IMR-90 (cell line): ENCODE results near the gene TBX1. TPM values are rescaled to one million over a fixed set of nuclear protein-coding genes. Genes with fewer than 3 reads are reported as not detected.

Experiments used
- ATAC-seq: fragments of 200-7000 bp; cut with Tn5 transposase; 2 replicates; pipeline ENCODE4 v1.9.1; 2020; ENCODE audit warnings: low read depth, mild to moderate bottlenecking, moderate library complexity
- BruUV-seq: library from RNA; stranded (reverse); fragments of 400-500 nt; replicated peaks from 2 replicates; lab custom pipeline; 2021; lab: Mats Ljungman, UMichigan
- CTCF ChIA-PET: fragments of 300-600 bp; formaldehyde crosslinking; extraction: SDS; loops from one replicate; lab custom pipeline; 2021; ENCODE audit warnings: antibody characterized with exemption; lab: Yijun Ruan, JAX
- POLR2A ChIA-PET: fragments of 300-600 bp; sonication (Branson Sonifier 250); formaldehyde crosslinking; loops from one replicate; lab custom pipeline; 2022; ENCODE audit warnings: antibody characterized with exemption; ENCODE audit not compliant: unreplicated experiment; lab: Charles Lee
- DNase-seq: peaks from one replicate; pipeline ENCODE4 v3.0.0; 2013
- H2AFZ ChIP-seq: replicated peaks from 2 replicates; pipeline ENCODE3; 2013; ENCODE audit warnings: low read length, mild to moderate bottlenecking; ENCODE audit not compliant: poor library complexity
- H2AK5ac ChIP-seq: 2 replicates; pipeline ENCODE4 v1.6.1; 2013; ENCODE audit warnings: low read depth, low read length, inconsistent platforms
- H2AK9ac ChIP-seq: replicated peaks from 2 replicates; pipeline ENCODE3; 2013; ENCODE audit warnings: mild to moderate bottlenecking, low read depth, low read length, moderate library complexity; ENCODE audit not compliant: poor library complexity
- H2BK120ac ChIP-seq: 2 replicates; pipeline ENCODE4 v1.6.1; 2013; ENCODE audit warnings: low read depth, low read length, inconsistent platforms
- H2BK15ac ChIP-seq: 3 replicates; pipeline ENCODE4 v1.6.1; 2013; ENCODE audit warnings: low read depth, low read length, inconsistent platforms
- H2BK20ac ChIP-seq: 2 replicates; pipeline ENCODE4 v1.6.1; 2013; ENCODE audit warnings: low read depth, mild to moderate bottlenecking, inconsistent platforms, low read length, moderate library complexity
- H2BK5ac ChIP-seq: 2 replicates; pipeline ENCODE4 v1.6.1; 2013; ENCODE audit warnings: mild to moderate bottlenecking, low read depth, low read length, inconsistent platforms; ENCODE audit not compliant: poor library complexity, severe bottlenecking
- H3K14ac ChIP-seq: replicated peaks from 2 replicates; pipeline ENCODE4 v1.6.1; 2013; ENCODE audit warnings: low read depth, low read length, inconsistent platforms
- H3K18ac ChIP-seq: 2 replicates; pipeline ENCODE4 v1.6.1; 2013; ENCODE audit warnings: low read depth, low read length, control low read depth
- H3K23ac ChIP-seq: 2 replicates; pipeline ENCODE4 v1.6.1; 2013; ENCODE audit warnings: low read depth, low read length, inconsistent platforms
- H3K27ac ChIP-seq: 2 replicates; pipeline ENCODE4 v1.5.1; 2013; ENCODE audit warnings: mild to moderate bottlenecking, control low read depth, low read length; ENCODE audit not compliant: insufficient read depth
- H3K27me3 ChIP-seq: 2 replicates; pipeline ENCODE4 v1.6.1; 2013; ENCODE audit warnings: low read length; ENCODE audit not compliant: control insufficient read depth, insufficient read depth
- H3K36me3 ChIP-seq: 2 replicates; pipeline ENCODE4 v1.6.1; 2013; ENCODE audit warnings: low read length, mixed read lengths; ENCODE audit not compliant: control insufficient read depth, insufficient read depth
- H3K4ac ChIP-seq: 2 replicates; pipeline ENCODE4 v1.6.1; 2013; ENCODE audit warnings: low read depth, low read length, inconsistent platforms
- H3K4me1 ChIP-seq: 2 replicates; pipeline ENCODE4 v1.6.1; 2013; ENCODE audit warnings: low read length, mixed read lengths; ENCODE audit not compliant: control insufficient read depth, insufficient read depth
- H3K4me2 ChIP-seq: 2 replicates; pipeline ENCODE4 v1.6.1; 2013; ENCODE audit warnings: low read depth, mild to moderate bottlenecking, control low read depth, low read length, moderate library complexity
- H3K4me3 ChIP-seq: 2 replicates; pipeline ENCODE4 v1.5.1; 2013; ENCODE audit warnings: low read depth, mild to moderate bottlenecking, control low read depth, low read length, moderate library complexity; ENCODE audit not compliant: insufficient read depth
- H3K56ac ChIP-seq: 2 replicates; pipeline ENCODE4 v1.6.1; 2013; ENCODE audit warnings: low read length, inconsistent platforms; ENCODE audit not compliant: insufficient read depth; ENCODE audit errors: extremely low read depth
- H3K79me1 ChIP-seq, 2 experiments: 2 replicates each; pipeline ENCODE4 v1.6.1; 2013; ENCODE audit warnings: low read length in 2 of 2, inconsistent platforms in 1 of 2, low read depth in 1 of 2
- H3K9ac ChIP-seq: 2 replicates; pipeline ENCODE4 v1.6.1; 2013; ENCODE audit warnings: low read depth, low read length, control low read depth
- H3K9me1 ChIP-seq: 2 replicates; pipeline ENCODE4 v1.6.1; 2013; ENCODE audit warnings: low read length, inconsistent platforms; ENCODE audit not compliant: insufficient read depth
- H3K9me3 ChIP-seq: 2 replicates; pipeline ENCODE4 v1.6.1; 2013; ENCODE audit warnings: low read length; ENCODE audit not compliant: control insufficient read depth, insufficient read depth
- H4K20me1 ChIP-seq: 2 replicates; pipeline ENCODE4 v1.6.1; 2013; ENCODE audit warnings: low read length, inconsistent platforms; ENCODE audit not compliant: insufficient read depth
- H4K5ac ChIP-seq: 2 replicates; pipeline ENCODE4 v1.6.1; 2013; ENCODE audit warnings: mild to moderate bottlenecking, low read depth, low read length, control low read depth
- H4K8ac ChIP-seq, 2 experiments: 2 replicates each; pipeline ENCODE4 v1.6.1; 2013; ENCODE audit warnings: low read depth in 2 of 2, low read length in 2 of 2, control low read depth in 1 of 2, inconsistent platforms in 1 of 2
- H4K91ac ChIP-seq: 2 replicates; pipeline ENCODE4 v1.6.1; 2013; ENCODE audit warnings: low read depth, low read length, inconsistent platforms; ENCODE audit not compliant: insufficient read depth
- CEBPB ChIP-seq: IDR thresholded peaks from 2 replicates; pipeline ENCODE4 v1.6.1; 2012; ENCODE audit warnings: low read depth, low read length, improper control_type of control experiment
- CHD1 ChIP-seq: IDR thresholded peaks from 2 replicates; pipeline ENCODE4 v1.6.1; 2012; ENCODE audit warnings: low read depth, low read length, improper control_type of control experiment
- MAZ ChIP-seq: IDR thresholded peaks from 2 replicates; pipeline ENCODE4 v1.6.1; 2012; ENCODE audit warnings: low read depth, mild to moderate bottlenecking, low read length, improper control_type of control experiment, moderate library complexity, borderline replicate concordance
- POLR2A ChIP-seq: IDR thresholded peaks from 2 replicates; pipeline ENCODE4 v1.6.1; 2012; ENCODE audit warnings: mild to moderate bottlenecking, low read depth, low read length
- SMC3 ChIP-seq: fragments of 150-350 bp; IDR thresholded peaks from 2 replicates; pipeline ENCODE4 v1.6.1; 2016; ENCODE audit warnings: low read depth, mild to moderate bottlenecking, antibody characterized with exemption, low read length, moderate library complexity
- WGBS, 2 experiments: methylation state at CpG; one replicate each; pipeline versions ENCODE4 v1.1.5 to v1.1.7; 2013; ENCODE audit warnings: missing lambda C conversion rate in 2 of 2; ENCODE audit not compliant: insufficient read length in 1 of 2; ENCODE audit errors: extremely low coverage in 2 of 2; 5-methylcytosine and 5-hydroxymethylcytosine counted together
- dilution Hi-C: fragments of 300-500 bp; cut with HindIII; formaldehyde crosslinking; loops from one replicate; pipeline ENCODE4 v1.14.3; 2018; ENCODE audit warnings: low sequenced_read_pairs; ENCODE audit not compliant: unreplicated experiment
- in situ Hi-C: fragments of 300-500 bp; cut with MboI; formaldehyde crosslinking; loops from 3 replicates; pipeline ENCODE4 v1.14.3; 2019; ENCODE audit warnings: low sequenced_read_pairs, inconsistent platforms, mixed read lengths
- intact Hi-C: fragments of 100-400 bp; cut with micrococcal nuclease; formaldehyde crosslinking; loops from 2 replicates; pipeline ENCODE4 v1.10.0; 2022
- polyA plus RNA-seq, 3 experiments: library from polyadenylated mRNA; depleted of rRNA; stranded (reverse); fragments of >200 nt; gene quantifications; 2 replicates each; pipeline ENCODE4 v1.2.3, GENCODE V29; 2012; ENCODE audit warnings: low replicate concordance in 1 of 3
- total RNA-seq: library from RNA; depleted of rRNA; stranded (reverse); fragments of >200 nt; gene quantifications from 2 replicates; pipeline ENCODE4 v1.2.3, GENCODE V29; 2012
- TF ChIP-seq, protein P1 (sequence below): fragments of 150-350 bp; IDR thresholded peaks from 2 replicates; pipeline ENCODE4 v1.6.1; 2016; ENCODE audit warnings: low read depth, mild to moderate bottlenecking, low read length, moderate library complexity, borderline replicate concordance

Gene TBX1
- total and polyA plus RNA-seq, 2 of the 4 experiments (the other 2 are of a cell fraction), result 0.03 TPM; not detected in 1

DNA sequence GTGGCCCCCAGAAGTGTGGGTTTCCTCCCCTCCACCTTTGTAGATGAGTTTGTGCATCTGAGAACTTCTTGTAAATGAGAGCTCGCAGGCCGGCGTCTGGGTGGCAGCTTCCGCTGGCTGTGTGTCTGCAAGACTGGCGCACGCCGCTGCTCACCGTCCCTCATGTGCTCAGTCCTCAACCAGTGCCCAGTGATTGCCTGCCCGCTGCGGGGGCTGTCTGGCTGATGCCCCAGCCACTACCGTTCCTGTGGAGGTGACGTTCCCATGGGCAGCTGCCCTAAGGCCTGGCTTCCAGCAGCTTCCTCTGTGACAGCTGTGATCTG is 8.8 kb downstream of the TBX1 start:
- Histone ChIP-seq H2BK5ac (no peak overlapping the region), H3K9me1 (no peaks in the 10 kb centered on the region), H3K36me3 (no peaks in the 10 kb centered on the region), H3K4me2 (no peak overlapping the region), H4K91ac (no peak overlapping the region), H2BK20ac (no peak overlapping the region), H2BK15ac (no peak overlapping the region), H2AK9ac (no peak overlapping the region), H3K23ac (no peak overlapping the region), H3K56ac (no peak overlapping the region), H3K4me1 (no peaks in the 10 kb centered on the region), H2AFZ (no peak overlapping the region), H3K27me3 (peaks cover 97% of the 10 kb centered on the region), H3K9ac (no peak overlapping the region), H3K9me3 (peaks cover 4% of the 10 kb centered on the region; the same call in 1 of the 2 replicates), H4K20me1 (no peaks in the 10 kb centered on the region), H4K5ac (no peak overlapping the region), H3K14ac (no peak overlapping the region), H3K79me1 (no peaks in the 10 kb centered on the region), H2BK120ac (no peak overlapping the region), H3K4ac (no peak overlapping the region), H4K8ac (no peak overlapping the region), H3K27ac (no peak overlapping the region), H3K18ac (no peak overlapping the region), H2AK5ac (no peak overlapping the region), H3K4me3 (no peak overlapping the region)
- dilution Hi-C loops (no loop called here), in situ Hi-C loops (no loop called here), intact Hi-C loops (no loop called here)
- no TSS peak for BruUV-seq
- ChIA-PET CTCF (no interaction called here), POLR2A (no interaction called here)
- no peak for TF ChIP-seq SMC3
- no peak for TF ChIP-seq POLR2A
- TF ChIP-seq, protein P1, sequence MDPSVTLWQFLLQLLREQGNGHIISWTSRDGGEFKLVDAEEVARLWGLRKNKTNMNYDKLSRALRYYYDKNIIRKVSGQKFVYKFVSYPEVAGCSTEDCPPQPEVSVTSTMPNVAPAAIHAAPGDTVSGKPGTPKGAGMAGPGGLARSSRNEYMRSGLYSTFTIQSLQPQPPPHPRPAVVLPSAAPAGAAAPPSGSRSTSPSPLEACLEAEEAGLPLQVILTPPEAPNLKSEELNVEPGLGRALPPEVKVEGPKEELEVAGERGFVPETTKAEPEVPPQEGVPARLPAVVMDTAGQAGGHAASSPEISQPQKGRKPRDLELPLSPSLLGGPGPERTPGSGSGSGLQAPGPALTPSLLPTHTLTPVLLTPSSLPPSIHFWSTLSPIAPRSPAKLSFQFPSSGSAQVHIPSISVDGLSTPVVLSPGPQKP, result no peak
- no peak for TF ChIP-seq MAZ
- no peak for TF ChIP-seq CEBPB
- no peak for TF ChIP-seq CHD1
- DNase-seq (no peak), ATAC-seq (no peak)
- 95% methylated on average over 7 of the region's 12 CpGs; no CpG with 5 or more reads in 1 of the 2 experiments for WGBS, 2 experiments
